ENCODE measurements around the gene PIK3R6. TPM values are rescaled to one million over a fixed set of nuclear protein-coding genes. Genes with fewer than 3 reads are reported as not detected.

The PIK3R6 gene
- total RNA-seq, 4 donors from 2014 or later = 0.59 to 4.8 (median 1.7) TPM

DNA sequence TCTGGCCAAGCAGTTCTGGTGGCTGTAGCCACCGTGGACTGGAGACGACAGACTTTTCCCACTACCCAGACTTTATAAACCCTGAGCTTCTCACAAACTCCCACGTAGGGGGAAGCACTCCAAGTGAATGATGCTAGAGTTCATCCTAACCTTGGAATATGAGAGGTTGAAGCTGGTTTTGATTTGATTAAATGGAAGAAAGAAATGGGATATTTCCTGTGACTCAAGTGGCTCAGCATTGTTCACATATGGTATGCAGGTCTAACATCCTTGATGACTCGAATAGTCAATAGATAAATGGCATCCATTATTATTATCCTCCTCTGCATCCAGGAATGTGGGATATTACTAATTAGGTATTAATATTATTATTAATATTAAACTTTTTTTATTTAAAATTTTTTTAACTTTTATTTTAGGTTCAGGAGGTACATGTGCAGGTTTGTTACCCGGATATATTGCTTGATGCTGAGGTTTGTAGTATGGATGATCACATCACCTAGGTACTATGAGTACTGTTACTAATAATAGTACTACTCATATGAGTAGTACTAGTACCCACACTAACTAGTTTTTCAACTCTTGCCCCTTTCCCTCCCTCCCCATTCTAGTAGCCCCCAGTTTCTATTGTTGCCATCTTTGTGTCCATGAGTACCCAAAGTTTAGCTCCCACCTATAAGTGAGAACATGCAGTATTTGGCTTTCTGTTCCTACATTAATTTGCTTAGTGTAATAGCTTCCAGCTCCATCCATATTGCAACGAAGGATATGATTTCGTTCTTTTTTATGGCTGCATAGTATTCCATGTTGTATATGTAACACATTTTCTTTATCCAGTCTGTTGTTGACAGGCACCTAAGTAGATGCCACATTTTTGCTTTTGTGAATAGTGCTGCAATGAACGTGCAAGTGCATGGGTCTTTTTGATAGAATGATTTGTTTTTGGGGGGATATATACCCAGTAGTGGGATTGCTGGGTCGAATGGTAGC lies 22.9 kb downstream of the PIK3R6 start:
- TF ChIP-seq EP300 (IDR thresholded peaks at IDR 0.05) = no peak
- no peak for TF ChIP-seq POLR2A (IDR thresholded peaks at IDR 0.05)
- TF ChIP-seq, protein P1, sequence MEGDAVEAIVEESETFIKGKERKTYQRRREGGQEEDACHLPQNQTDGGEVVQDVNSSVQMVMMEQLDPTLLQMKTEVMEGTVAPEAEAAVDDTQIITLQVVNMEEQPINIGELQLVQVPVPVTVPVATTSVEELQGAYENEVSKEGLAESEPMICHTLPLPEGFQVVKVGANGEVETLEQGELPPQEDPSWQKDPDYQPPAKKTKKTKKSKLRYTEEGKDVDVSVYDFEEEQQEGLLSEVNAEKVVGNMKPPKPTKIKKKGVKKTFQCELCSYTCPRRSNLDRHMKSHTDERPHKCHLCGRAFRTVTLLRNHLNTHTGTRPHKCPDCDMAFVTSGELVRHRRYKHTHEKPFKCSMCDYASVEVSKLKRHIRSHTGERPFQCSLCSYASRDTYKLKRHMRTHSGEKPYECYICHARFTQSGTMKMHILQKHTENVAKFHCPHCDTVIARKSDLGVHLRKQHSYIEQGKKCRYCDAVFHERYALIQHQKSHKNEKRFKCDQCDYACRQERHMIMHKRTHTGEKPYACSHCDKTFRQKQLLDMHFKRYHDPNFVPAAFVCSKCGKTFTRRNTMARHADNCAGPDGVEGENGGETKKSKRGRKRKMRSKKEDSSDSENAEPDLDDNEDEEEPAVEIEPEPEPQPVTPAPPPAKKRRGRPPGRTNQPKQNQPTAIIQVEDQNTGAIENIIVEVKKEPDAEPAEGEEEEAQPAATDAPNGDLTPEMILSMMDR (IDR thresholded peaks at IDR 0.05) = no peak
- Histone ChIP-seq H3K4me3 (no peak overlapping the region), H3K9me3 (peaks cover 0 to 2% (median 0%) of the 10 kb centered on the region in 4 donors), H3K27me3 (no peaks in the 10 kb centered on the region), H3K4me1 (peaks cover 0 to 7% (median 0%) of the 10 kb centered on the region in 4 donors), H3K27ac (no peak overlapping the region), H3K36me3 (no peaks in the 10 kb centered on the region)
- no peak for DNase-seq (ENCODE audit: low spot score in 2 of 2)
- WGBS, 2 donors = 84 to 89% methylated on average over 9 of the region's 9 CpGs

DNA sequence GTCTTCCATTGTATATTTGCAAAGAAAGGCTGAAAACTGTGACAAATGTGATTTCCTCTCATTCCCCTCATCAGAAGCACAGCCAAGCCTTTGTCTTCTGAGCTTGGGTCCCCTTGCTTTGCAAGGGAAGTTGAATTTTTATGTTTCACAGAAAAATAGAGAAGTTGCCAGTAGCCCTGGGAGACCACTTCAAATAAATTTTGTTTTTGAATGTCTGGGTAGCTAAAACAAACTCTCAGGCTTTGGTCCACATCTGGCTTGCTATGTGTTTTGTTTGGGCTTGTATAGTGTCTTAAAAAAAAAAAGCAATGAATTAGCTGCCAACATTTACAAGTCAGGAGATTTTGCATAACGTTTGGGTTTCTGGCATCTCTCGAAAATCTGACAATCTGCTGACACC lies 24.1 kb downstream of the PIK3R6 start:
- no peak overlapping the region for H3K4me3 ChIP-seq
- no peak overlapping the region for H3K27ac ChIP-seq
- no peak for TF ChIP-seq POLR2A (IDR thresholded peaks at IDR 0.05)
- no peak for TF ChIP-seq EP300 (IDR thresholded peaks at IDR 0.05)
- TF ChIP-seq, protein P1 (IDR thresholded peaks at IDR 0.05) = no peak
- peaks cover 0 to 7% (median 0%) of the 10 kb centered on the region in 4 donors for H3K4me1 ChIP-seq
- DNase-seq (ENCODE audit: low spot score in 2 of 2) = no peak
- no peaks in the 10 kb centered on the region for H3K27me3 ChIP-seq
- H3K9me3 ChIP-seq = peaks cover 0 to 2% (median 0%) of the 10 kb centered on the region in 4 donors
- WGBS, 2 donors = 12 to 15% methylated on average over 2 of the region's 2 CpGs
- no peaks in the 10 kb centered on the region for H3K36me3 ChIP-seq

DNA sequence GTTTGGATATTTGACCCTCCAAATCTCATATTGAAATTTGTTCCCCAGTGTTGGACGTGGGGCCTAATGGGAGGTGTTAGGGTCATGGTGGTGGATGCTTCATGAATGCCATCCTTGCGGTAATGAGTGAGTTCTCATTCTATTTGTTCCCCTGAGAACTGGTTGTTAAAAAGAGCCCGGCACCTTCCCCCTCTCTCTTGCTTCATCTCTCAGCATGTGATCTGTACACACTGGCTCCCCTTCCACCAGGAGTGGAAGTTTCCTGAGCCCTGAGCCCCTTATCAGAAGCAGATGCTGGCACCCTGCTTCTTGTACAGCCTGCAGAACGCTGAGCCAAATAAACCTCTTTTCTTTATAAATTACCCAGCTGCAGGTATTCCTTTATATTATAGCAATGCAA lies 25.6 kb downstream of the PIK3R6 start:
- Histone ChIP-seq H3K9me3 (peaks cover 0 to 2% (median 0%) of the 10 kb centered on the region in 4 donors), H3K4me1 (peaks cover 0 to 7% (median 0%) of the 10 kb centered on the region in 4 donors), H3K4me3 (no peak overlapping the region), H3K27ac (no peak overlapping the region), H3K27me3 (no peaks in the 10 kb centered on the region), H3K36me3 (no peaks in the 10 kb centered on the region)
- TF ChIP-seq POLR2A (IDR thresholded peaks at IDR 0.05) = no peak
- TF ChIP-seq, protein P1 (IDR thresholded peaks at IDR 0.05) = no peak
- no peak for DNase-seq (ENCODE audit: low spot score in 2 of 2)
- WGBS, 2 donors = 63 to 87% methylated on average over 4 of the region's 4 CpGs

DNA sequence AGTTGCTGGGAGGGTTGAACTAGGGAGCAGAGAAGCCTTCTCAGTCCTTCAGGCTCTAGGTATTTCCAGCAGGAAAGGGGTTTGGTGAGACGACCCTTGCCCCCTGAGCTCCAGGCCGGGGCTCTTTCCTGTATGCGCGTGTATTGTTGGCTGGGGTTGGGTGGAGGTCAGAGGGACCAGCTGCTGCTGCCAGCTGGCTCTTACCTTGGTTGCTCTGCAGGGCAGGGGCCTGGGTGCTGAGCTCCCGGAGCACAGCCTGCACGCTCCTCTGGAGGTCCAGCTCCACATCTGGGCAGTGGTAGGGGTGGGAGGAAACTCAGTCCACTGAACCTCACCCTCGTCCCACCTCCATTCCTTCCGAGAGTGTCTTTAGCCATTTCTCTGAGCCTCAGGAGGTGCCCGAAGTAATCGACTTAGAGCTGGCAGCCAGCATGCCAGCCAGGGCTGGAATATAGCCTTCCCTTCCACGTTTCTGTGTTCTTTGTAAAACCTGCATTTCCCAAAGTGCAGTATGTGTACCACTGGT lies 28.0 kb downstream of the PIK3R6 start:
- no peak overlapping the region for H3K4me3 ChIP-seq
- WGBS, 2 donors = 45 to 57% methylated on average over 8 to 11 of the region's 11 CpGs
- no peak for DNase-seq (ENCODE audit: low spot score in 2 of 2)
- H3K27ac ChIP-seq = no peak overlapping the region
- no peaks in the 10 kb centered on the region for H3K27me3 ChIP-seq
- no peaks in the 10 kb centered on the region for H3K36me3 ChIP-seq
- TF ChIP-seq EP300 (IDR thresholded peaks at IDR 0.05) (no peak), POLR2A (IDR thresholded peaks at IDR 0.05) (no peak)
- TF ChIP-seq, protein P1 (IDR thresholded peaks at IDR 0.05) = no peak
- H3K4me1 ChIP-seq = peaks cover 0 to 7% (median 0%) of the 10 kb centered on the region in 4 donors
- H3K9me3 ChIP-seq = peaks cover 0 to 6% (median 0%) of the 10 kb centered on the region in 4 donors
